22Rv1 (cell line): Measurements from ENCODE around the gene IP6K1.

Source experiments
- H3K27ac ChIP-seq: fragments of 450-650 bp; 2 replicates; pipeline ENCODE4 v1.5.1; 2017
- ZFX ChIP-seq: fragments of 450-650 bp; IDR thresholded peaks from 2 replicates; pipeline ENCODE4 v1.6.1; 2017; ENCODE audit warnings: antibody characterized with exemption, borderline replicate concordance
- TF ChIP-seq, protein P1 (sequence below): fragments of 450-650 bp; IDR thresholded peaks from 2 replicates; pipeline ENCODE4 v1.5.1; 2017; ENCODE audit warnings: mild to moderate bottlenecking

Gene IP6K1

DNA sequence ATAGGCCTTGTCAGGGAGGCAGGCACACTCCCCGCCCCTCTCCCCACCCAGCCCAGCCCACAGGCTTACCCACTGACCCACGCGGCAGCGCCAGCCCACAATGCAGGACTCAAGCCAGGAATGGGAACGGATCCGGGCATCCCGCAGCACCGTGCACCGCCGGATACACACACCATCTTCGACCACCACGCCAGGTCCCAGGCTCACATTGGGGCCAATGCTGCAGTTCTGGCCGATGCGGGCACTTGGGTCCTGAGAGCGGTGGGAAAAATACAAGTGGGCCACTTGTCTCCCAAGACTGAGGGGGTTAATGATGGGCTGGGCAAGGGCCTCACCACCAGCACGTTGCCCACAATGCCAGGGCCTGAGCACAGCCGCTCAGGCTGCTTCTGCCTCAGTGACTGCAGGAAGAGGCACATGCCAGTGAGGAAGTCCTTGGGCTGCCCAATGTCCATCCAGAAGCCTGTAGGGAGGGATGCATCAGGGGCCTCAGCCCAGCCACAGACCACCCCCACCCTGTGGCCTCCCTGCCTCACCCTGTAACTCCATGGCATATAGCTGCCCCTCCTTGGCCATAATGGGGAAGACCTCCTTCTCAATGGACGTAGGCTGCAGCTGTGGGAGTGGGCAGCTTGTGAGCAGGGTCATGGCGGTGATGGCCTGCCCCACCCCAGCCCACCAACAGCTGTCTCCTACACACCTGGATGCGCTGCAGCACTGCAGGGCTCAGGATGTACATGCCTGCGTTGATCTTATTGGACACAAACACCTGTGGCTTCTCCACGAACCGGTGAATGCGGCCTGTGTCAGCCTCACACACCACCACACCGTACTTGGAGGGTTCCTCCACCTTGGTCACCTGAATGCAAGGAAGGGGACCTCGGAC lies 64.2 kb downstream of the IP6K1 start:
- TF ChIP-seq ZFX: no peak
- TF ChIP-seq, protein P1, sequence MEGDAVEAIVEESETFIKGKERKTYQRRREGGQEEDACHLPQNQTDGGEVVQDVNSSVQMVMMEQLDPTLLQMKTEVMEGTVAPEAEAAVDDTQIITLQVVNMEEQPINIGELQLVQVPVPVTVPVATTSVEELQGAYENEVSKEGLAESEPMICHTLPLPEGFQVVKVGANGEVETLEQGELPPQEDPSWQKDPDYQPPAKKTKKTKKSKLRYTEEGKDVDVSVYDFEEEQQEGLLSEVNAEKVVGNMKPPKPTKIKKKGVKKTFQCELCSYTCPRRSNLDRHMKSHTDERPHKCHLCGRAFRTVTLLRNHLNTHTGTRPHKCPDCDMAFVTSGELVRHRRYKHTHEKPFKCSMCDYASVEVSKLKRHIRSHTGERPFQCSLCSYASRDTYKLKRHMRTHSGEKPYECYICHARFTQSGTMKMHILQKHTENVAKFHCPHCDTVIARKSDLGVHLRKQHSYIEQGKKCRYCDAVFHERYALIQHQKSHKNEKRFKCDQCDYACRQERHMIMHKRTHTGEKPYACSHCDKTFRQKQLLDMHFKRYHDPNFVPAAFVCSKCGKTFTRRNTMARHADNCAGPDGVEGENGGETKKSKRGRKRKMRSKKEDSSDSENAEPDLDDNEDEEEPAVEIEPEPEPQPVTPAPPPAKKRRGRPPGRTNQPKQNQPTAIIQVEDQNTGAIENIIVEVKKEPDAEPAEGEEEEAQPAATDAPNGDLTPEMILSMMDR: no peak
- peak overlapping the region; percentile 97 for H3K27ac ChIP-seq

DNA sequence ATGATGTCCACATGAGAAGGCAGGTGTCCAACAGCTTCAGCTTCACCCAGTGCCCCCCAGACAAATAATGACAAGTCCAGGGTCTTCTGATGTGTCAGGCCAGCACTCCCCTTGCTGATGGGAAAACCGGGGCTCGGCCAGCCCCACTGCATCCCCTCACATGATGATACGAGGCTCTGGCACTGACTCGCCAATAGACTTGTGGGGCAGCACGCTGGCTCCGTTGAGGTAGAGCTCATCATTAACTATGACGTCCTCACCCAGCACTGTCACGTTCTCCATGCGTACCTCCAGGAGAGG lies 64.8 kb downstream of the IP6K1 start:
- no peak for TF ChIP-seq ZFX
- peak overlapping the region; percentile 97; the same call in 1 of the 2 replicates for H3K27ac ChIP-seq

DNA sequence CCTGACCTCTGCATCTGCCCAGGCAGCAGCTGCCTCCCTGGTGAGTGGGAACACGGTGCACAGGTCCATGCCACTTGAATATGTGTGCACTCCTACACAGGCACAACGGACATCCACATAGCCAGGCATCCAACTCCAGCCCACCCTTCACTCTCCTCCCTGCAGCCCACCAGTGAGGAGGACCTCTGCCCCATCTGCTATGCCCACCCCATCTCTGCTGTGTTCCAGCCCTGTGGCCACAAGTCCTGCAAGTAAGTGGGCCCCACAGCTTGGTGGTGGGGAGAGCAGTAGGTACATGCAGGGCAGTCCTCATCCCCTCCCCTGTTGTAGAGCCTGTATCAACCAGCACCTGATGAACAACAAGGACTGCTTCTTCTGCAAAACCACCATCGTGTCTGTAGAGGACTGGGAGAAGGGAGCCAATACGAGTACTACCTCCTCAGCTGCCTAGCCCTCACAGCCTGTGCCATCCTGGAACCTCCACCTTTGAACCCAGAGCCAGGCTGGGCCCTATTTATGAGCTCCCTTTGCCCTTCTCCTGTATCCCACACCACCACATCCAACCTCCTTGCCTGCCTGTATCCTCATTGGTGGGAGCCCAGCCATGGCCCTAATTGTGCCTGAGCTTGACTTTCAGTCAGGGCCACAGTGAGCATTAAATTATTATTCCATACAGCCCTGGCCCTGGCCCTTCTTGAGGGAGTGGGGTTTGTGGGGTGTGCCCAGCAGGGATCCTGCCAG lies 65.3 kb downstream of the IP6K1 start:
- H3K27ac ChIP-seq: peak overlapping the region; percentile 97
- TF ChIP-seq, protein P1: no peak
- no peak for TF ChIP-seq ZFX

DNA sequence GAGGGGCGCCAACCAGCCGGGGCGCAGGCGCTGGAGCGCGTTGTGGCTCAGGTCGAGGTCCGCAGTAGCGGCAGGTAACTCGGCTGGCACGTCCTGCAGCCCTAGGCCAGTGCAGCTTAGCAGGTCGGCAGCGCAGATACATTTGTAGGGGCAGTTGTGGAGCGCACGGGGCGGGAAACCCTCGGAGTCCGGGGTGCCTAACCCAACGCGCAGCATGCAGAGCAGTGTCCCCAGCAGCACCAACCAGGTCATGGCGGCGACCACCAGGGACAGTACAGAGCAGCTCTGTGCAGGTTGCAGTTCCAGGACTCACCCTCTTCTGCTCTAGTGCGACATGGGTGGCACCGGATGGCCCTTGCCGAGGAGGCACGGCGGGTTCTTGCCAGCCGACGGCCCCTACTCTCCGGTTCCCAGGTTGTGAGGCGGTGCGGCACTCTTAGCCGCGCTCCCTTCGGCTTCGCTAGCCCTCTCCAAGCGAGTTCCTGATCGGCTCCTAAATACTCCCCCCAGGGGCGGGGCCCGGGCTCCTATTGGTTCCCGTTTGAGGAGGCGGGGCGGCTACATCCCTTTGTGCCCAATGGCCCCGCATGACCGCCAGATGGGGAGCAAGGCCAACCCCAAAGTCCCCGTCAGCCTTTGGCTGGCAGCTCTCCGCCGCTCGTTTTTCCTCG lies 67.0 kb downstream of the IP6K1 start, which contains the start of gene AMIGO3:
Gene AMIGO3, minus strand, starts transcription at position 471 of the 671 bp plus-strand sequence. Its CDS starts 219 bp downstream, at position 252.
- H3K27ac ChIP-seq: peak within 1 kb of the TSS; percentile 75
- TF ChIP-seq, protein P1: peak; percentile 54
- no peak for TF ChIP-seq ZFX

DNA sequence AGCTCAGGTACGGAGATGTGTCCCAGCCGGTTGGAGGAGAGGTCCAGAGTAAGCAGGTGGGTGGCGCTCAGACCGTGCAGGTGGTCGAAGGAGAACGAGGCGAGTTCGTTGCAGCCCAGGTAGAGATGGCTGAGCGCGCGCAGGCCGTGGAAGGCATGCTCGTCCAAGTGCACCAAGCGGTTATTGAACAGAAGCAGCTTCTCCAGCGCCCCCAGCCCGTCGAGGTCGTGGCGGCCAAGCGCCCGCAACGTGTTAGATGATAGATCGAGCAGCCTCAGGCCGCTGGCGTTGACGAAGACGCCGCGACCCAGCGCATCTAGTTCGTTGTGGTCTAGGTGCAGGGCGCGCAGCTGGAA lies 67.5 kb downstream of the IP6K1 start:
- peak overlapping the region; percentile 75 for H3K27ac ChIP-seq
- TF ChIP-seq, protein P1: no peak
- TF ChIP-seq ZFX: no peak

DNA sequence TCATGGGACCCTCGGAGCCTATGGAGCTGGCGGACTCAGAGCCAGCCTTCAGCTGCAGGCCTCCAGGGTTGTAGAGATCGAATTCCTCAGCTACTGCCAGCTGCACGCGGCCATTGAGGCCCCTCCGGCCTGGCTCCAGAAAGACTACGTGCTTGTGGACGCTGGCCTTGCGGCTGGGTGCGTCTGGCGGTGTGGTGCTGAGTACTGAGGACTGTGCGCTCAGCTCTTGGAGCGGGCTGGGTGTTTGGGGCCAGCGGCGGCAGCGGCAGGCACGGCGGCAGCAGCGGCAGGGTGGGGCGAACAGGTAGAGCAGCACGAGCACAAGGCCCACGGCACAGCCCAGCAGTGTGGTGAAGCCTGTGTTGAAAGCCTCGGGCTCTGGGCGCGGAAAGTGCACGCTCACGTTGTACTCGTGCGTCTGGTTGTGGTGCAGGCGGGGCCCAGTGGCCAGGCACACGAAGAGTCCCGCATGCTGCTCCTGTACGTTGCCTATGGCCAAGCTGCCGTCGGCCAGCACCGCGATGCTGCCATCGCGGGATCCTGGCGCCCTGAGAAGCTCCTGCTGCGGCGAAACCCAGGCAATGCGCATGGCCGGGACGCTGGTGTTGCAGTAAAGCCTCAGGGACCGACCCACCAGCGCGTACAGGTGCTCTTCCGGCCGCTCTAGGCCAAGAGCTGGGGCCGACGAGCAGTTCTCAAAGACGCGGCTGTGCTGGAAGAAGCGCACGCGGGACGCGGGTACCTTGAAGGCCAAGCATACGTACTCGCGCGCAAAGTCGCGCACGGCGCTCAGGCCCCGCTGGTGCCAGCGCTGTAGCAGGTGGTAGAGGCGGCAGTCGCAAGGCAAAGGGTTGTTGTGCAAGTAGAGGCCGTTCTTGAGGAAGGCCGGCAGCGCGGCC lies 68.1 kb downstream of the IP6K1 start:
- no peak for TF ChIP-seq ZFX
- TF ChIP-seq, protein P1: no peak
- peak overlapping the region; percentile 75 for H3K27ac ChIP-seq
